WTC11 (cell line): ENCODE measurements around the gene CISH. TPM values are rescaled to one million over a fixed set of nuclear protein-coding genes. Genes with fewer than 3 reads are reported as not detected.

ENCODE experiments used
- ATAC-seq: fragments of 200-7000 bp; cut with Tn5 transposase; 2 replicates; pipeline ENCODE4 v1.10.0; 2021; ENCODE audit warnings: mild to moderate bottlenecking, moderate library complexity
- CTCF ChIA-PET: fragments of 300-600 bp; sonication (Branson Sonifier 250); formaldehyde crosslinking; loops from one replicate; lab custom pipeline; 2021; ENCODE audit warnings: antibody characterized with exemption; lab: Charles Lee
- POLR2A ChIA-PET: fragments of 350-600 bp; sonication (Branson Sonifier 250); formaldehyde crosslinking; loops from one replicate; lab custom pipeline; 2021; ENCODE audit warnings: antibody characterized with exemption; lab: Charles Lee
- DNase-seq: peaks from one replicate; pipeline ENCODE4 v3.0.0; 2021; ENCODE audit warnings: low spot score
- H3K27ac Mint-ChIP-seq: 2 replicates; pipeline ENCODE4 v1.8.0; 2021; ENCODE audit warnings: mixed read lengths
- H3K27me3 Mint-ChIP-seq: 2 replicates; pipeline ENCODE4 v1.8.0; 2021; ENCODE audit warnings: low read depth, mild to moderate bottlenecking, moderate library complexity, mixed read lengths
- H3K36me3 Mint-ChIP-seq: 2 replicates; pipeline ENCODE4 v1.8.0; 2021; ENCODE audit warnings: mixed read lengths
- H3K4me1 Mint-ChIP-seq: 2 replicates; pipeline ENCODE4 v1.8.0; 2022; ENCODE audit warnings: mixed read lengths
- H3K4me3 Mint-ChIP-seq: 2 replicates; pipeline ENCODE4 v1.8.0; 2021; ENCODE audit warnings: mild to moderate bottlenecking, moderate library complexity, mixed read lengths
- H3K9me3 Mint-ChIP-seq: 2 replicates; pipeline ENCODE4 v1.8.0; 2021; ENCODE audit warnings: mixed read lengths
- AFF4 ChIP-seq: sonication (generic); formaldehyde crosslinking; IDR thresholded peaks from 2 replicates; pipeline ENCODE4 v1.8.1; 2023; ENCODE audit warnings: mild to moderate bottlenecking, missing genetic modification reagents, borderline replicate concordance
- ATF1 ChIP-seq: sonication (generic); formaldehyde crosslinking; IDR thresholded peaks from 2 replicates; pipeline ENCODE4 v1.8.1; 2023; ENCODE audit warnings: mild to moderate bottlenecking, moderate library complexity, missing genetic modification reagents
- ATF3 ChIP-seq: sonication (generic); formaldehyde crosslinking; conservative IDR thresholded peaks from 2 replicates; pipeline ENCODE4 v1.8.1; 2022; ENCODE audit warnings: mild to moderate bottlenecking, missing genetic modification reagents
- ERG ChIP-seq: fragments of 250-450 bp; sonication (Bioruptor Pico); IDR thresholded peaks from 2 replicates; pipeline ENCODE4 v1.8.0; 2021; ENCODE audit warnings: mild to moderate bottlenecking
- GABPB1 ChIP-seq: sonication (generic); formaldehyde crosslinking; IDR thresholded peaks from 2 replicates; pipeline ENCODE4 v1.8.1; 2023; ENCODE audit warnings: mild to moderate bottlenecking, missing genetic modification reagents
- GRHL2 ChIP-seq: fragments of 250-450 bp; sonication (Bioruptor Pico); IDR thresholded peaks from 2 replicates; pipeline ENCODE4 v1.8.0; 2022; ENCODE audit warnings: mild to moderate bottlenecking, moderate library complexity; ENCODE audit not compliant: insufficient replicate concordance, severe bottlenecking
- MAX ChIP-seq: sonication (generic); formaldehyde crosslinking; IDR thresholded peaks from 2 replicates; pipeline ENCODE4 v1.8.0; 2022; ENCODE audit warnings: mild to moderate bottlenecking, missing genetic modification reagents
- MXD4 ChIP-seq: fragments of 250-450 bp; sonication (Bioruptor Pico); IDR thresholded peaks from 2 replicates; pipeline ENCODE4 v1.8.0; 2021; ENCODE audit warnings: mild to moderate bottlenecking, moderate library complexity, borderline replicate concordance
- MYBL2 ChIP-seq: sonication (generic); formaldehyde crosslinking; IDR thresholded peaks from 2 replicates; pipeline ENCODE4 v1.8.1; 2023; ENCODE audit warnings: mild to moderate bottlenecking, moderate library complexity, missing genetic modification reagents
- NR3C1 ChIP-seq: sonication (generic); formaldehyde crosslinking; conservative IDR thresholded peaks from 2 replicates; pipeline ENCODE4 v1.8.1; 2023; ENCODE audit warnings: low read depth, mild to moderate bottlenecking, missing genetic modification reagents
- OVOL2 ChIP-seq: fragments of 250-450 bp; sonication (Bioruptor Pico); IDR thresholded peaks from 2 replicates; pipeline ENCODE4 v1.9.0; 2021; ENCODE audit warnings: mild to moderate bottlenecking, borderline replicate concordance
- SP1 ChIP-seq: sonication (generic); formaldehyde crosslinking; conservative IDR thresholded peaks from 2 replicates; pipeline ENCODE4 v1.8.1; 2022; ENCODE audit warnings: missing genetic modification reagents
- ZBTB43 ChIP-seq: sonication (generic); formaldehyde crosslinking; IDR thresholded peaks from 2 replicates; pipeline ENCODE4 v1.8.1; 2023; ENCODE audit warnings: mild to moderate bottlenecking, missing genetic modification reagents
- ZNF138 ChIP-seq: sonication (generic); formaldehyde crosslinking; conservative IDR thresholded peaks from 2 replicates; pipeline ENCODE4 v1.8.1; 2022; ENCODE audit warnings: mild to moderate bottlenecking, moderate library complexity, missing genetic modification reagents
- ZNF281 ChIP-seq: sonication (generic); formaldehyde crosslinking; IDR thresholded peaks from 2 replicates; pipeline ENCODE4 v1.8.0; 2023; ENCODE audit warnings: mild to moderate bottlenecking, missing genetic modification reagents
- ZNF416 ChIP-seq: fragments of 250-450 bp; sonication (Bioruptor Pico); IDR thresholded peaks from 2 replicates; pipeline ENCODE4 v1.9.0; 2021; ENCODE audit warnings: mild to moderate bottlenecking, inconsistent platforms
- ZNF423 ChIP-seq: fragments of 250-450 bp; sonication (Bioruptor Pico); IDR thresholded peaks from 2 replicates; pipeline ENCODE4 v2.1.2; 2022; ENCODE audit warnings: mild to moderate bottlenecking, moderate library complexity
- total RNA-seq: library from RNA; stranded (reverse); gene quantifications from 3 replicates; pipeline ENCODE4 v1.2.3, GENCODE V29; 2021

Gene CISH
- total RNA-seq, 1 experiment from 2014 or later, result 2.4 TPM

GRCh38 chr3:50630877-50631276, 19.3 kb upstream of the CISH start:
- Mint-ChIP-seq H3K4me1 (peaks cover 15% of the 10 kb centered on the region), H3K4me3 (no peak overlapping the region), H3K27ac (no peak overlapping the region), H3K36me3 (no peaks in the 10 kb centered on the region), H3K9me3 (no peaks in the 10 kb centered on the region), H3K27me3 (no peaks in the 10 kb centered on the region)
- CTCF ChIA-PET, result interaction anchor here (0.6 to 8.6 kb wide), 5 partner anchors 14 to 469 kb away, joined by 3 to 110 read pairs (median 3); partner anchors contain the start of genes CISH and MAPKAPK3
- no peak for TF ChIP-seq ZNF281 (CRISPR knock-in tag)
- TF ChIP-seq GRHL2 (CRISPR knock-in tag), result no peak
- no peak for TF ChIP-seq ERG (CRISPR knock-in tag)
- no peak for TF ChIP-seq MYBL2
- no peak for TF ChIP-seq ZNF423 (CRISPR knock-in tag)
- no peak for TF ChIP-seq SP1
- no peak for TF ChIP-seq ATF1 (CRISPR knock-in tag)
- no peak for TF ChIP-seq GABPB1 (CRISPR knock-in tag)
- TF ChIP-seq ZBTB43 (CRISPR knock-in tag), result no peak
- no peak for TF ChIP-seq ZNF416 (CRISPR knock-in tag)
- TF ChIP-seq MXD4 (CRISPR knock-in tag), result no peak
- no peak for TF ChIP-seq NR3C1
- TF ChIP-seq MAX (CRISPR knock-in tag), result no peak
- TF ChIP-seq AFF4 (CRISPR knock-in tag), result no peak
- no peak for TF ChIP-seq ATF3
- TF ChIP-seq ZNF138 (CRISPR knock-in tag), result no peak
- TF ChIP-seq OVOL2 (CRISPR knock-in tag), result no peak
- DNase-seq (no peak), ATAC-seq (no peak)
- POLR2A ChIA-PET, result interaction anchor here (1.2 kb wide), 1 partner anchor 22 kb away, joined by 3 read pairs; no protein-coding TSS in a partner anchor
